IPS DF 19.7 (cell line): ENCODE results near the gene LEMD1.
"Not testable (repeated sequence)": the region's sequence is repeated elsewhere in the genome, so short reads cannot be mapped to it uniquely, and the experiment has no call there.

Experiments used
- DNase-seq: peaks from one replicate; pipeline ENCODE4 v3.0.0-alpha.2; 2013; ENCODE audit warnings: low read depth, low spot score

The LEMD1 gene

DNA sequence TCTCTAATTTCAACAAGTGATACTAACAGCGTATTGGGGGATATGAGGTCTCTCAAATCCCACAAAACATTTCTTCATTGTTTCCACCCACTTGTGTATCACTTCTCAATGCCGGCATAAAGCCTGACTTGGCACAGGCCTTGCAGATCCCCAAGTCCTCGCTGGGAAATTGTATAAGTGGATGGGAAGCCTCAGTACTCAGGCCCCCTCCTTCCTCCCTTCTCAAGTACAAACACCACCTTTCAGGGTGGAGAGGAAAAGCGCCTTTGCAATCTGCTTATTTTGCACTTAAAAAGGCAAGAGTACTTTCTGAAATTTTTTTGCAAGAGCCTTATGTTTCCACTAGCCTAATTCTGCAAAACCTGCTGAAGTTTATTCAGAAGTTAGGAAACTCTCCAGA lies 39.3 kb downstream of the LEMD1 start:
- no peak for DNase-seq

GRCh38 chr1:205381305-205381704 lies 40.6 kb downstream of the LEMD1 start:
- no peak for DNase-seq

- no peak for DNase-seq
Measured at GRCh38 chr1:205380882-205381281, 41.0 kb downstream of the LEMD1 start.

DNA sequence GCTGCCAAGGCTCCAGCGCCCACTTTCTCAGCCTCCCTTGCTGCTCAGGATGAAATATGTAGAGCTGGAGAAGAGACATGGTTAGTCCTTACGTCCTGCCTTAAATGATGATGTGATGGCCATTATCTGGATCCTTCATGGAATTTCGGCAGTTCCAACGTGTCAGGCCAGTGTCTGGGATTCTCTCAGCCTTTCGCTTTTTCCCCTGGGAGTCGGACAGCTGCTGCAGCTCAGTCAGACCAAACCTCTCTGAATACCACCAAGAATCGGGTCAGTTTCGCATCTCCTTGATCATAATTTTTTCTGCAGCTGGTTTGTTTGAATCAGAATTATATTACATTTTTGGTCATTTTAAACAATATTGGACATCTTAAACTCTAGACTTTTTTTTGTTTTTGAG lies 42.8 kb downstream of the LEMD1 start:
- DNase-seq = no peak

DNA sequence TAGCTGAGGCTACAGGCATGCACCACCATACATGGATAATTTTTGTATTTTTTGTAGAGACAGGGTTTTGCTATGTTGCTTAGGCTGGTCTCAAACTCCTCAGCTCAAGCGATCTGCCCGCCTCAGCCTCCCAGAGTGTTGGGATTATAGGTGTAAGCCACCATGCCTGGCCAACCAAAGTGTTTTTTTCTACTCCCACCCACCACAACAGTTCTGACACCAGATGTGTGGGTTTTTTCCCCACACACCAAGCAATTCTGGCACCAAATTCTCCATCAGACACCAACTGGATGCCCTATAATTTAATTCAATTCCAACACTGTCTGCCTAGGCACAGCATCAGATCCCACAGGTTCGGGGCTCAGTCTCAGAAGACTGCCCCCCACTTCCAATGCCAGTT lies 44.5 kb downstream of the LEMD1 start:
- DNase-seq = no peak

GRCh38 chr1:205376739-205377138 lies 45.1 kb downstream of the LEMD1 start:
- no peak for DNase-seq

DNA sequence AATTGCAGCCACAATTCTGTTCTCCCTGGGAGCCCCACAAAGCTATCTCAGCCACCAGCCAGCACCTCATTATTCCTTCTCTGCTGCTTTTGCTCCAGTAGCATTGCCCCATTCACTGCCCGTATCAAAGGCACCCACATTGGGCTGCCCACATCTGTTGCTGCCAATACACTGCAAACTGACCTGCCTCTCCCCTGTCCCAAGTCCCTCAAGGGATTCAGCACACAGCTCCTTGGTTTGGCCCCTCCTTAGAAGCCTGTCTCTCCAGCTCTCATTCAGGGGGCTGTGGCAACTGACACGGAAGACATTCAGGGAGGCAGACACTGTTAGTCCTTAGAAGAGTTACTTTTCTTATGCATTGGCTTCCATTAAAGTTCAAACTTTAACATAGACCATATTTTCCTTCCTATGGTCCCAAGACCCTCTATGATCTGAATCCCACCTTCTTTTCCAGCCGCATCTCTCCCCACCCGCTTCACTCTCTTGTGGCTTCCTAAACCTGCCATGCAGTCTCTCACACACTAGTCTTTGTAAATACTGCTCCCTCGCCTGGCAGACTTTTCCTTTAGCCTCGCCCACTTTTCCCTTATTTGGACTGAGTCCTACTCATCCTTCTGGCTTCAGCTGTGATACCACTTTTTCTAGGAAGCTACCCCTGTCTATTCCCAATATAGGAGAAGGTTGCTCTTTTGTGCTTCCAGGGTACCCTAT lies 45.9 kb downstream of the LEMD1 start:
- no peak for DNase-seq

GRCh38 chr1:205374210-205375078 lies 47.4 kb downstream of the LEMD1 start:
- no peak for DNase-seq

- no peak for DNase-seq
Measured at GRCh38 chr1:205373798-205374175, 48.1 kb downstream of the LEMD1 start.

- DNase-seq = no peak
Measured at GRCh38 chr1:205373022-205373797, 48.6 kb downstream of the LEMD1 start.

DNA sequence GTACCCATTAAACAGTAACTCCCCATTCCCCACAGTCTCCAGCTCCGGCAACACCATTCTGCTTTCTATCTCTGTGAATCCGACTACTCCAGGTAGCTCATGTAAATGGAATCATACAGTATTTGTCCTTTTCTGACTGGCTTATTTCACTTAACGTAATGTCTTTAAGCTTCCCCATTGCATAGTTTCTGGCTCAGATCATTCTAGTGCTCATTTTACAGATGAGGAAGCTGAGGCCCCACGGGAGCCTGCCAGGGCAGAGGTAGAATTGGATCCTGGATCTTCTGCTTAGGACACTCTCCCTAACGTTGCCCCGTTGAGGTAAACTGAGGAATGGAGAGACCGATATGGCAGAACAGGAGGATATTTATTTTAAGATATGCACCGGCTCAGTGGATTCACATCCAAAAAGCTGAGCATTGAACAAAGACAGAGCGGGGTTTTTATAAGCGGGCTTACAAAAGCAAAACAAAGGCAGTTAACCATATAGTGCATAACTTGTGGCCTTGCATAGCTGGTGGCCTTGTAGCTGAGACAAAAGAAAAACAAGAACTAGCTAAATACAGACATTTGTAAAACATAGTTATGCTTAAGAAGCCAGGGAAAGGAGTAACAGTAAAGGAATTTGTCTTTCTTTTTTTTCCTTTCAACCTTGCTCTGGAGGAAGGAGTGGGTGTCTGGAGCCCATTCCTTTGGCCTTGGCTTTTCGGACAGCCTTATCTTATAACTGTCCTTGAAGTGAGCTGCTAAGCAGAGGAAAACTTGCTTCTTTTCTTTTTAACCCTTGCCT lies 49.8 kb downstream of the LEMD1 start:
- no peak for DNase-seq

DNA sequence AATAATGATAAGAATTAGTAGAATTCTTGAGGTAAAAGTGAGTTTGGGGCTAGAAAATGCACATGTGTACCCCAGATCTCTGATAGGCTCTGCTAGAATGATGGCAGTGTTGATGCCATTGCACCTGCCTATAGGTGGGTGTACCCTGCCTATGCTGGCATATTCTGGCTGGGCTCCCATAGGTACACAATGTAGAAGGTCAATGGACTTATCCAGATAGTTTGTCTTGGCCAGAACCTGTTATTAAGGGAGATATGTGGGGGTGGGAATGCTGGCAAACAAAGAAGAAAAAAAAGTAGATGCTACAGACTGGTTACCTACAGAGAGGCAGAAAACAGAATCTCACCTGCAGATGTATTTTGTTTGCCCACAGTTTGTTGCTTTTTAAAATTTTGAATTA lies 51.1 kb downstream of the LEMD1 start:
- DNase-seq = no peak

DNA sequence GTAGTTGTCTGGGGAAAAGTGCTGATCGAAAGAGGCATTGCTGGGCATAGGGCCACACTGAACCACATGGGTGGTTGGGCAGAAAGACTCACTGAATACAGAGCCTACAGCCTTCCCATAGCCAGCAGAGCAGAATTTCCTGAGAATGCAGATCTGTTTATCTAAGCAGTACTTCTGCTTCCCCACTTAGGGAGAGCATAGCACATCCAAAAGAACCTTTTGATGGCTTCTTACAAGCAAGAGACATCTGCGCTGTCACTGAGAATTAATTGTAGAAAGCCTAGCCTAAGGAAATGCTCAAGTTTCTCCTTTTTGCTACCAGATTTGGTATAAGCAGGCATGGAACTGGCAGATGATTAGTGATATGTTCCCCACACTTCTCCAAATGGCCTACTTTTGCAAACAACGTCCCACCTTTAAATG lies 52.1 kb downstream of the LEMD1 start:
- no peak for DNase-seq

DNA sequence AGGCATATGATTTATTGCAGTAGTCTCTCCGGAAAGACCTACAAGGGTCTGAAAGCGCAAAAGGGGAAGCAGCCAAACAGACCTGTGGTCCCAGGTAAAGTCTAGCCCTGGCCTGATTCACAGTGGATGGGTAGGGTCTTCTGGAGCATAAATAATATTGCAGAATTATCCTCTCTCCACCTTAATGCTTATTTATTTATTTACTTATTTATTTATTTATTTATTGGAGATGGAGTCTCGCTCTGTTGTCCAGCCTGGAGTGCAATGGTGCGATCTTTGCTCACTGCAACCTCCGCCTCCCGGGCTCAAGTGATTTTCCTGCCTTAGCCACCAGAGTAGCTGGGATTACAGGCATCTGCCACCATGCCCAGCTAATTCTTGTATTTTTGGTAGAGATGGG lies 53.4 kb downstream of the LEMD1 start:
- no peak for DNase-seq

GRCh38 chr1:205365945-205366463 lies 55.9 kb downstream of the LEMD1 start:
- no peak for DNase-seq

GRCh38 chr1:205365086-205365485 lies 56.8 kb downstream of the LEMD1 start:
- not testable (repeated sequence) for DNase-seq

- no peak for DNase-seq
Measured at GRCh38 chr1:205360891-205361290, 61.0 kb downstream of the LEMD1 start.

DNA sequence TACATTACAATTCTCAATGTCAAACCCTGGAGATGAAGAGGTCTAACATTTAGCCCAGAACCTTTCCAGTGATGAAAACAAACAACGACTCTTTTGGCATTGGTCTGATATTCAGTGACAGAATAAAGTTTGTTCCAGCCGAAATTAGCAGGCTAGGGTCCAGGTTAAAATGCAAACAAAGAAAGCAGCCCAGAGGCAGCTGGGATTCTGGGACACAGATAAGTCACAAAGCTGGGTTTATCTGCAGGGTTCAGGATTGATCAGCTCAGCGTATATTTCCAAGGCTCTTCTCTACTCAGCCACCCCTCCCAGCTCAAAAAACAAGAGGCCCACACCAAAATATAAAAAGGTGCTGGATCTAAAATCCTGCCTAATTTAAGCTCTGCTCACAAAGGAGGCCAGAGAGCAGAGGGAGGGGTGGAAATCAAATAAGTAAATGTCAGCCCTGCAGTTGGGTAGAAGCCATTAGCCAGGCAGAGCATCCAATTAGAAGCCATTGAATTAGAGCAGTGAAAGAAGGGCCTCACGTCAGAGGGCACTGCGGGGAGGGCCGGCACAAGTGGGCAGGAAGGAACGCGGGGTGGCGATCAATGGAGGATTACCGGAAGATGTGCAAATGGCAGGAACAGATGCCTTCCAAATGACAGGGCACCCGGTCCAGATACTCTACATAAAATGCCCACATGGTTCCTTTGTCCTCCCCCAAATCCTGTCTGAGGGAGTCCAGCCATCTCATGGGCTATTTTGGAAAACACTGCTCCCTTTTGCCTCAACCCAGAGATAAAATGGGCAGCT lies 61.9 kb downstream of the LEMD1 start:
- DNase-seq = no peak

DNA sequence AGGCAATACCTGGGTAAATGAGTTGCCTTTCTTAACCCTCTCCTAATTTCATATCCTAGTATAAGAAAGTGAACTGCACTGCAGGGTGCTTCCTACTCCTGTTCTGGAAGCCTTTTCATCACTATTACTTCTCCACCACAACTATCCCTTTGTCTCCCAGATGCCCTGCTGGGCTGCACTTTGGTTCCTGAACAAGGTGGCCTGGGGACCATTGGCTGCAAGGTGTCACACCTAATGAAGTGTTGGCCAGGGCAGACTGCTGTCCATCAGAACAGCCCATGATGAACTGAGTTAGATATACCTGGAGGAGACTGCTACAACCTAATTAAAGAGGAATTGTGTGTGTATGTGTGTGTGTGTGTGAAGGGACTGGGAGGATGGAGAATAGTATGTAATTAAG lies 63.3 kb downstream of the LEMD1 start:
- no peak for DNase-seq

GRCh38 chr1:205357567-205357966 lies 64.3 kb downstream of the LEMD1 start:
- no peak for DNase-seq
